ENCODE results near the gene SRSF10. TPM values are rescaled to one million over a fixed set of nuclear protein-coding genes. Genes with fewer than 3 reads are reported as not detected.
"Not testable (repeated sequence)": the region's sequence is repeated elsewhere in the genome, so short reads cannot be mapped to it uniquely, and the experiment has no call there.

SRSF10 gene
- total and polyA plus RNA-seq, 4 donors, result 55.1 to 251 (median 78.4) TPM

DNA sequence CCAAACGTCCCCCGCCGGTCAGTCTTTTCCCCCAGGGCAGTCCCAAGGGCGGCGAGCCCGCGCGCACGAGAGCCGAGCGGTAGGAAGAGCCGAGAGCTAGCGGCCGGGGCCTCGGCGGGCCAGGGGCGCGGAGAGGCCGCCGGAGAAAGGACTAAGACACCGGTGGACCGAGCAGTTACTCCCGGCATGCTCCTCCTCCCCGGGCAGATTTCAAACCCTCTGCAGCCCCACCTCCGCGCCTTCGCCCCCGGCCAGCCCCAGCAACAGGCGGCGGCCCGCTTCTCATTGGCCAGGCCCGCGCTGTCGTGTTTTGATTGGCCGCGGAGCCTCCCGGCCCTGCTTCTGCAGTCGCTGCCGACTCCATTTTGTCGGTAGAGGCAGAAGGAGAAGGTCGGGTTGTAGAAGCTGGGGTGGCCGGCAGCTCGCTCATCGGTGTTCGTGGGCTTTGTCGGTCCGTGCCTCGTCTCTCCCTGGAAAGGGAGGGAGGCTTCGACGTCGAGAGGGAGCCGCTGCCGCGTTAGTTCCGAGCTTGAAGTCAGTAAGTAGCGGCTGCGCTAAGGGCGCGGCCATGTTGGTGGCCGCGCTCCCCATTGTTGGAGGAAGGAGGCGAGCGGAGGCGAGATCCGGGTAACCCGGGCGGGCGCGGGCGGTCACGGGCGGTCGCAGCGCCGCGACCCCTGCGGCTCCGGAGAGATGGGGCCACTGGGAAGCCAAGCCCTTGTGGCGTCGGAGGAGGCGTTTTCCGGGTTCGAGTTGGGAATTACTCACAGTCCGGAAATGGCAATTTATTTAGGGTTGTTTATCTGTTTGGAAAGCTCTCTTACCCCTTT lies 20.5 kb downstream of the SRSF10 start, which contains the start of gene PNRC2:
Gene PNRC2 (plus strand): TSS at position 368 of the 830 bp plus-strand sequence. CDS start 1,630 bp downstream, outside the sequence.
- ATAC-seq (ENCODE audit: insufficient read depth, low FRiP score) (peak; percentile 95), DNase-seq (peak; percentile 98 to 99 (median 99))
- no peaks in the 10 kb centered on the region for H3K27me3 ChIP-seq (ENCODE audit: control insufficient read depth in 3 of 3, insufficient read depth in 3 of 3, low read length in 2 of 3)
- peaks cover 0 to 11% (median under 1%) of the 10 kb centered on the region in 4 donors for H3K36me3 ChIP-seq (ENCODE audit: control insufficient read depth in 4 of 4, insufficient read depth in 4 of 4, low read length in 4 of 4)
- H3K4me1 ChIP-seq (ENCODE audit: control insufficient read depth in 5 of 5, insufficient read depth in 5 of 5, low read length in 5 of 5), result peaks cover 0 to 42% (median 20%) of the 10 kb centered on the region in 5 donors
- TF ChIP-seq, protein P1, sequence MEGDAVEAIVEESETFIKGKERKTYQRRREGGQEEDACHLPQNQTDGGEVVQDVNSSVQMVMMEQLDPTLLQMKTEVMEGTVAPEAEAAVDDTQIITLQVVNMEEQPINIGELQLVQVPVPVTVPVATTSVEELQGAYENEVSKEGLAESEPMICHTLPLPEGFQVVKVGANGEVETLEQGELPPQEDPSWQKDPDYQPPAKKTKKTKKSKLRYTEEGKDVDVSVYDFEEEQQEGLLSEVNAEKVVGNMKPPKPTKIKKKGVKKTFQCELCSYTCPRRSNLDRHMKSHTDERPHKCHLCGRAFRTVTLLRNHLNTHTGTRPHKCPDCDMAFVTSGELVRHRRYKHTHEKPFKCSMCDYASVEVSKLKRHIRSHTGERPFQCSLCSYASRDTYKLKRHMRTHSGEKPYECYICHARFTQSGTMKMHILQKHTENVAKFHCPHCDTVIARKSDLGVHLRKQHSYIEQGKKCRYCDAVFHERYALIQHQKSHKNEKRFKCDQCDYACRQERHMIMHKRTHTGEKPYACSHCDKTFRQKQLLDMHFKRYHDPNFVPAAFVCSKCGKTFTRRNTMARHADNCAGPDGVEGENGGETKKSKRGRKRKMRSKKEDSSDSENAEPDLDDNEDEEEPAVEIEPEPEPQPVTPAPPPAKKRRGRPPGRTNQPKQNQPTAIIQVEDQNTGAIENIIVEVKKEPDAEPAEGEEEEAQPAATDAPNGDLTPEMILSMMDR (IDR thresholded peaks at IDR 0.05; ENCODE audit: control extremely low read depth, extremely low read depth), result no peak
- no peaks in the 10 kb centered on the region for H3K9me3 ChIP-seq (ENCODE audit: control insufficient read depth in 4 of 4, insufficient read depth in 3 of 4, low read length in 3 of 4)
- WGBS, 2 donors, result 0% methylated on average over 71 to 84 of the region's 84 CpGs
- H3K4me3 ChIP-seq, result peak within 1 kb of the TSS; percentile 84
- peak within 1 kb of the TSS; percentile 99 for H3K9ac ChIP-seq (ENCODE audit: insufficient read depth in 1 of 2, low read length in 2 of 2)
- H3K27ac ChIP-seq (ENCODE audit: low read depth in 1 of 2, low read length in 1 of 2), result peak within 1 kb of the TSS; percentile 100

DNA sequence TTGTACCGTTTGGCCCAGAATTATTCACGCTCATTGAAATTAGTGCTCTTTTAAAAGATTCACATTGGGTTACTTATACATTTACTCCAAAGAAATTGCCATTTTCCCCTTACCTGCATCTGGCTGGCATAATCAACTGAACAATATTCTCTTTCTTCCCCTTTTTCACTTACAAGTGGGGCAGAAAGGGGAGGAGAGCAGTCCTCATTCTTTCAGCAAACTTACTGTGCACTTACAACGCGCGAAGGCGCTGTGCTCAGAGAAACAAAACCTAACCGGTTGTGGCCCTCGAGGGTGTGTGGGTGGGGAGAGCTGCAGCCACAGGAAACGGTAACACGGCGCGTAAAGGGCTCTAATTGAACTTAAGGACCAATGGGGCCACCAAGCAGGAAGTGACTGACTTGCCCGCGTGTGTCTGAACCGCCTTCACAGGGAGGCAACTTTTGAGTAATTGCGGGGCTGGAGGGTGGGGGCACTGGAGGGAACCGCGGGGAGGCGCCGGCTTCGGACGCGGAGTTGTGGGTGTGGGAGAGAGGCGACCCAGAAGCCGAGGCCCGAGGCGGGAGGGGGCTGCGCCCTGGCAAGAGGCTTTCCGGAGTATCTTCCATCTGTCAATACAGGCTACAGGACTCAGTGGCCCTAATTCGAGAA lies 21.2 kb downstream of the SRSF10 start:
- DNase-seq (peak; percentile 93 to 97 (median 95)), ATAC-seq (ENCODE audit: insufficient read depth, low FRiP score) (peak; percentile 77)
- Histone ChIP-seq H3K9ac (ENCODE audit: insufficient read depth in 1 of 2, low read length in 2 of 2) (peak overlapping the region; percentile 72 to 86), H3K9me3 (ENCODE audit: control insufficient read depth in 4 of 4, insufficient read depth in 3 of 4, low read length in 3 of 4) (no peaks in the 10 kb centered on the region), H3K4me3 (peak overlapping the region; percentile 47), H3K36me3 (ENCODE audit: control insufficient read depth in 4 of 4, insufficient read depth in 4 of 4, low read length in 4 of 4) (peaks cover 0 to 11% (median 0%) of the 10 kb centered on the region in 4 donors), H3K4me1 (ENCODE audit: control insufficient read depth in 5 of 5, insufficient read depth in 5 of 5, low read length in 5 of 5) (peaks cover 2 to 34% (median 13%) of the 10 kb centered on the region in 5 donors), H3K27ac (ENCODE audit: low read depth in 1 of 2, low read length in 1 of 2) (peak overlapping the region; percentile 100), H3K27me3 (ENCODE audit: control insufficient read depth in 3 of 3, insufficient read depth in 3 of 3, low read length in 2 of 3) (no peaks in the 10 kb centered on the region)
- TF ChIP-seq, protein P1 (IDR thresholded peaks at IDR 0.05; ENCODE audit: control extremely low read depth, extremely low read depth), result no peak
- 0 to 1% methylated on average over 30 of the region's 30 CpGs for WGBS, 2 donors

- WGBS, 2 donors, result 39 to 44% methylated on average over 19 of the region's 19 CpGs
- not testable (repeated sequence) for DNase-seq; ATAC-seq (ENCODE audit: insufficient read depth, low FRiP score); H3K9me3 ChIP-seq (ENCODE audit: control insufficient read depth in 4 of 4, insufficient read depth in 3 of 4, low read length in 3 of 4); H3K4me3 ChIP-seq; H3K27me3 ChIP-seq (ENCODE audit: control insufficient read depth in 3 of 3, insufficient read depth in 3 of 3, low read length in 2 of 3)
- Histone ChIP-seq H3K4me1 (ENCODE audit: control insufficient read depth in 5 of 5, insufficient read depth in 5 of 5, low read length in 5 of 5) (peaks cover 2 to 27% (median 6%) of the 10 kb centered on the region in 5 donors), H3K9ac (ENCODE audit: insufficient read depth in 1 of 2, low read length in 2 of 2) (peak overlapping the region; percentile 72 to 86), H3K36me3 (ENCODE audit: control insufficient read depth in 4 of 4, insufficient read depth in 4 of 4, low read length in 4 of 4) (peaks cover 0 to 11% (median 0%) of the 10 kb centered on the region in 4 donors), H3K27ac (ENCODE audit: low read depth in 1 of 2, low read length in 1 of 2) (peak overlapping the region; percentile 79 to 100)
These were observed 21.9 kb downstream of the SRSF10 start for GRCh38 chr1:23958040-23958809.
